Measurements from ENCODE around the gene ALKAL2. TPM values are rescaled to one million over a fixed set of nuclear protein-coding genes. Genes with fewer than 3 reads are reported as not detected.

Gene ALKAL2
- total and polyA plus RNA-seq, 2 donors (not counting 1 experiment from before 2014, with no cell fraction given): 0.17 to 0.58 TPM

DNA sequence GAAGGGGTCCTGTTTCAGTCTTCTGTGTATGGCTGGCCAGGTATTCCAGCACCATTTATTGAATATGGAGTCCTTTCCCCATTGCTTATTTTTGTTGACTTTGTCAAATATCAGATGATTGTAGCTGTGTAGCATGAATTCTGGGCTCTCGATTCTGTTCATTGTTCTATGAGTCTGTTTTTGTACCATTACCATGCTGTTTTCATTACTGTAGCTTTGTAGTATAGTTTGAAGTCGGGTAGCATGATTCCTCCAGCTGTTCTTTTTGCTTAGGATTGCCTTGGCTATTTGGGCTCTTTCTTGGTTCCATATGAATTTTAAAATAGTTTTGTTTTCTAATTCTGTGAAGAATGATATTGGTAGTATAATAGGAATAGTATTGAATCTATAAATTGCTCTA, 30.0 kb downstream of the ALKAL2 start:
- Histone ChIP-seq H2AFZ (ENCODE audit: low read length) (no peak overlapping the region), H3K9me3 (ENCODE audit: control insufficient read depth, insufficient read depth, low read depth, low read length) (no peaks in the 10 kb centered on the region), H3K36me3 (ENCODE audit: control insufficient read depth, insufficient read depth, low read length) (no peaks in the 10 kb centered on the region), H3K4me1 (ENCODE audit: control insufficient read depth, extremely low read depth, insufficient read depth, low read length) (peaks cover 8% of the 10 kb centered on the region), H3K4me2 (ENCODE audit: extremely low read depth, insufficient read depth, low read length) (no peak overlapping the region), H4K20me1 (ENCODE audit: control insufficient read depth, extremely low read depth, insufficient read depth, low read length) (no peaks in the 10 kb centered on the region), H3K79me2 (ENCODE audit: control insufficient read depth, insufficient read depth, low read length) (no peaks in the 10 kb centered on the region), H3K9ac (ENCODE audit: insufficient read depth, low read length) (no peak overlapping the region), H3K27ac (ENCODE audit: insufficient read depth, low read length) (no peak overlapping the region), H3K4me3 (replicated peaks in 1 of 4; ENCODE audit: control extremely low read depth in 1 of 4, insufficient read depth in 1 of 4, low read depth in 3 of 4, low read length in 4 of 4) (no peak overlapping the region), H3K27me3 (ENCODE audit: control insufficient read depth, insufficient read depth, low read length) (no peaks in the 10 kb centered on the region)
- TF ChIP-seq, protein P1, sequence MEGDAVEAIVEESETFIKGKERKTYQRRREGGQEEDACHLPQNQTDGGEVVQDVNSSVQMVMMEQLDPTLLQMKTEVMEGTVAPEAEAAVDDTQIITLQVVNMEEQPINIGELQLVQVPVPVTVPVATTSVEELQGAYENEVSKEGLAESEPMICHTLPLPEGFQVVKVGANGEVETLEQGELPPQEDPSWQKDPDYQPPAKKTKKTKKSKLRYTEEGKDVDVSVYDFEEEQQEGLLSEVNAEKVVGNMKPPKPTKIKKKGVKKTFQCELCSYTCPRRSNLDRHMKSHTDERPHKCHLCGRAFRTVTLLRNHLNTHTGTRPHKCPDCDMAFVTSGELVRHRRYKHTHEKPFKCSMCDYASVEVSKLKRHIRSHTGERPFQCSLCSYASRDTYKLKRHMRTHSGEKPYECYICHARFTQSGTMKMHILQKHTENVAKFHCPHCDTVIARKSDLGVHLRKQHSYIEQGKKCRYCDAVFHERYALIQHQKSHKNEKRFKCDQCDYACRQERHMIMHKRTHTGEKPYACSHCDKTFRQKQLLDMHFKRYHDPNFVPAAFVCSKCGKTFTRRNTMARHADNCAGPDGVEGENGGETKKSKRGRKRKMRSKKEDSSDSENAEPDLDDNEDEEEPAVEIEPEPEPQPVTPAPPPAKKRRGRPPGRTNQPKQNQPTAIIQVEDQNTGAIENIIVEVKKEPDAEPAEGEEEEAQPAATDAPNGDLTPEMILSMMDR (conservative IDR thresholded peaks at IDR 0.05 in 1 of 2, IDR thresholded peaks at IDR 0.05 in 1 of 2; ENCODE audit: low read depth in 1 of 2, low read length in 2 of 2): no peak
- TF ChIP-seq EZH2 (IDR thresholded peaks at IDR 0.05; ENCODE audit: low read length, missing control alignments): no peak
- no peak for DNase-seq (ENCODE audit: low read depth in 2 of 2)

DNA sequence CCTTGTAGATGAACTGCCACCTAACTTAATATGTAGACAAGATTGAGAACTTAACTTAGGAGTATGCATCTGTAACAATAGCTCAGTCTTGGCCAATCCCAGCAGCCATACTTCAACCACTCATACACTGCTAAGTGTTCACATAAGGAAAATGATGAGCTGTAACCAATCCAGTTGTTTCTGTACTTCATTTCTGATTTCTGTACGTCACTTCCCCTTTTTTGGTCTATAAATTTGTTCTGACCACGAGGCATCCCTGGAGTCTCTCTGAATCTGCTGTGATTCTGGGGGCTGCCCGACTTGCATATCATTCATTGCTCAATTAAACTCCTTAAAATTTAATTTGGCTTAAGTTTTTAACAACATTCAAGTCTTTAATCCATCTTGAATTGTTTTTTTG, 30.5 kb downstream of the ALKAL2 start:
- TF ChIP-seq EZH2 (IDR thresholded peaks at IDR 0.05; ENCODE audit: low read length, missing control alignments): no peak
- TF ChIP-seq, protein P1 (conservative IDR thresholded peaks at IDR 0.05 in 1 of 2, IDR thresholded peaks at IDR 0.05 in 1 of 2; ENCODE audit: low read depth in 1 of 2, low read length in 2 of 2): no peak
- no peaks in the 10 kb centered on the region for H3K79me2 ChIP-seq (ENCODE audit: control insufficient read depth, insufficient read depth, low read length)
- no peaks in the 10 kb centered on the region for H3K36me3 ChIP-seq (ENCODE audit: control insufficient read depth, insufficient read depth, low read length)
- no peaks in the 10 kb centered on the region for H3K27me3 ChIP-seq (ENCODE audit: control insufficient read depth, insufficient read depth, low read length)
- peaks cover 8% of the 10 kb centered on the region for H3K4me1 ChIP-seq (ENCODE audit: control insufficient read depth, extremely low read depth, insufficient read depth, low read length)
- H3K4me3 ChIP-seq (replicated peaks in 1 of 4; ENCODE audit: control extremely low read depth in 1 of 4, insufficient read depth in 1 of 4, low read depth in 3 of 4, low read length in 4 of 4): no peak overlapping the region
- H3K9me3 ChIP-seq (ENCODE audit: control insufficient read depth, insufficient read depth, low read depth, low read length): no peaks in the 10 kb centered on the region
- no peak overlapping the region for H2AFZ ChIP-seq (ENCODE audit: low read length)
- no peak overlapping the region for H3K4me2 ChIP-seq (ENCODE audit: extremely low read depth, insufficient read depth, low read length)
- H3K9ac ChIP-seq (ENCODE audit: insufficient read depth, low read length): no peak overlapping the region
- no peak for DNase-seq (ENCODE audit: low read depth in 2 of 2)
- H4K20me1 ChIP-seq (ENCODE audit: control insufficient read depth, extremely low read depth, insufficient read depth, low read length): no peaks in the 10 kb centered on the region
- no peak overlapping the region for H3K27ac ChIP-seq (ENCODE audit: insufficient read depth, low read length)

DNA sequence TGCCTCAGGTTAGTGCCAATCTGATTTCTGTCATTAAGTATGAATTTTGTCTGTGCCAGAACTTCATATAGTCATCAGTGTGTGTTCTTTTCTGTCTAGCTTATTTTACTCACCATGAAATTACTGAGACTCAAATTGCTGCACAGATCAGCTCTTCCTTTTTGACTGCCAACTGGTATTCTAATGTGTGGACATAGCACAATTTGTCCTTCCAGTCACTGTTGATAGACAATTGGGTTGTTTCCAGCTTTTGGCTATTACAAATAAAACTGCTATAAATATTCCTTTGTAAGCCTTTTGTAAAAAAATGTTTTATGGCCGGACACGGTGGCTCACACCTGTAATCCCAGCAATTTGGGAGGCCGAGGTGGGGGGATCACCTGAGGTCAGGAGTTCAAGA, 31.8 kb downstream of the ALKAL2 start:
- H3K4me2 ChIP-seq (ENCODE audit: extremely low read depth, insufficient read depth, low read length): no peak overlapping the region
- DNase-seq (ENCODE audit: low read depth in 2 of 2): no peak
- H3K4me3 ChIP-seq (replicated peaks in 1 of 4; ENCODE audit: control extremely low read depth in 1 of 4, insufficient read depth in 1 of 4, low read depth in 3 of 4, low read length in 4 of 4): no peak overlapping the region
- H4K20me1 ChIP-seq (ENCODE audit: control insufficient read depth, extremely low read depth, insufficient read depth, low read length): no peaks in the 10 kb centered on the region
- TF ChIP-seq, protein P1 (conservative IDR thresholded peaks at IDR 0.05 in 1 of 2, IDR thresholded peaks at IDR 0.05 in 1 of 2; ENCODE audit: low read depth in 1 of 2, low read length in 2 of 2): no peak
- TF ChIP-seq EZH2 (IDR thresholded peaks at IDR 0.05; ENCODE audit: low read length, missing control alignments): no peak
- no peak overlapping the region for H2AFZ ChIP-seq (ENCODE audit: low read length)
- H3K36me3 ChIP-seq (ENCODE audit: control insufficient read depth, insufficient read depth, low read length): no peaks in the 10 kb centered on the region
- H3K27ac ChIP-seq (ENCODE audit: insufficient read depth, low read length): no peak overlapping the region
- peaks cover 7% of the 10 kb centered on the region for H3K4me1 ChIP-seq (ENCODE audit: control insufficient read depth, extremely low read depth, insufficient read depth, low read length)
- H3K9me3 ChIP-seq (ENCODE audit: control insufficient read depth, insufficient read depth, low read depth, low read length): no peaks in the 10 kb centered on the region
- H3K27me3 ChIP-seq (ENCODE audit: control insufficient read depth, insufficient read depth, low read length): no peaks in the 10 kb centered on the region
- H3K79me2 ChIP-seq (ENCODE audit: control insufficient read depth, insufficient read depth, low read length): no peaks in the 10 kb centered on the region
- H3K9ac ChIP-seq (ENCODE audit: insufficient read depth, low read length): no peak overlapping the region
